Gastroesophageal sphincter (tissue), 4 donors: ENCODE measurements around the gene CDC45. TPM values are rescaled to one million over a fixed set of nuclear protein-coding genes. Genes with fewer than 3 reads are reported as not detected.
"Not testable (repeated sequence)": the region's sequence is repeated elsewhere in the genome, so short reads cannot be mapped to it uniquely, and the experiment has no call there.

Source experiments
- ATAC-seq: fragments of 150-250 bp; one replicate; pipeline ENCODE4 v1.9.1; 2016; ENCODE audit warnings: mild to moderate bottlenecking, moderate library complexity
- H3K27ac ChIP-seq, 4 donors: fragments of 200-600 bp; sonication (generic) in 3 of 4; 1 replicate in 3 of 4; 2 replicates in 1 of 4; pipeline ENCODE4 v1.5.1; 2016 to 2019
- H3K27me3 ChIP-seq: fragments of 200-600 bp; sonication (generic); one replicate; pipeline ENCODE4 v1.5.1; 2019
- H3K36me3 ChIP-seq, 2 donors: fragments of 200-600 bp; sonication (generic); one replicate each; pipeline ENCODE4 v1.5.1; 2019; ENCODE audit warnings: control low read depth in 1 of 2
- H3K4me1 ChIP-seq, 3 donors: fragments of 200-600 bp; sonication (generic); 1 replicate in 2 of 3; 2 replicates in 1 of 3; pipeline ENCODE4 v1.5.1; 2016 to 2019; ENCODE audit warnings: control low read depth in 2 of 3
- H3K4me3 ChIP-seq, 2 donors: fragments of 200-600 bp; sonication (generic); one replicate each; pipeline ENCODE4 v1.5.1; 2019; ENCODE audit warnings: mild to moderate bottlenecking in 1 of 2, moderate library complexity in 1 of 2
- H3K9me3 ChIP-seq, 3 donors: fragments of 200-600 bp; sonication (generic); one replicate each; pipeline ENCODE4 v1.5.1; 2017 to 2019; ENCODE audit warnings: control low read depth in 2 of 3
- EP300 ChIP-seq: sonication (generic); formaldehyde crosslinking; IDR thresholded peaks from one replicate; pipeline ENCODE4 v1.6.1; 2017; ENCODE audit warnings: antibody characterized with exemption, mild to moderate bottlenecking
- POLR2A ChIP-seq, 2 donors: fragments of 450-650 bp; IDR thresholded peaks; one replicate each; pipeline ENCODE4 v1.6.1; 2017; ENCODE audit warnings: antibody characterized with exemption in 2 of 2, mild to moderate bottlenecking in 2 of 2, moderate library complexity in 1 of 2
- POLR2AphosphoS5 ChIP-seq: sonication (generic); formaldehyde crosslinking; IDR thresholded peaks from one replicate; pipeline ENCODE4 v1.6.1; 2017; ENCODE audit warnings: antibody characterized with exemption
- WGBS, 2 donors: methylation state at CpG; one replicate each; pipeline ENCODE4 v1.1.5; 2018; ENCODE audit warnings: low coverage in 1 of 2; 5-methylcytosine and 5-hydroxymethylcytosine counted together
- total RNA-seq, 4 donors: library from RNA; depleted of rRNA; stranded (reverse); fragments of >200 nt; gene quantifications; one replicate each; pipeline ENCODE4 v1.1.0, GENCODE V29; 2016
- TF ChIP-seq, protein P1 (sequence below), 4 experiments: fragments of 200-600 bp in 2 of 4; fragments of 450-650 bp in 2 of 4; sonication (generic) in 1 of 4; IDR thresholded peaks; one replicate each; pipeline ENCODE4 v1.5.1; 2017 to 2019; ENCODE audit warnings: antibody characterized with exemption in 4 of 4, mild to moderate bottlenecking in 2 of 4, moderate library complexity in 2 of 4

CDC45 gene
- total RNA-seq, 4 donors from 2014 or later, result 2.1 TPM; not detected in 3

DNA sequence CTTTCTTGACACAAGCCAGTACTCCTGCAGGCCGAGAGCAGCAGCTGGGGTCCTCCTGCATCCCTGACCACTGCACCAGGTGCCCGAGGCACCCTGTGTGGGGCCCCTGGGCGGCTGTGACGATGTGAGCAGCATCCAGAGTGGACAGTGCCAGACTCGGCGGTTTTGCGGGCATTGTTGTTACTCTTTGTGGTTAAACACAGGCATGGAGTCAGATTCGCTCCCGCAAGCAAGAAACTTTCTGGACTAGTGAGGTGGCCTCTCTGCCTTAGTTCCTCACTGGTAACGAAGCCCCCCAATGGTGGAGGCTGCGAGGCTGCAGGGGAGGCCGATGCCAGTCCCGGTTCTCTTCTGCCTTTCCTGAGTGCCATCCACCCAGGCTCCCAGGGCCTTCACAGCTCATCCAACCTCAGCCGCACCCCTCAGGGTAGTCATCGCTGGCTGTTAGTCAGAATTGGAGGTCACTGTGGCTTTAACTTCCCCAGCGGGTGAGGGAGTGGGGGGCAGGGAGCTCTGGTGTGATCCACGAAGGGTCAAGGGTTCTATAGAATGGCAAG lies 48.2 kb downstream of the CDC45 start:
- Histone ChIP-seq H3K9me3 (no peaks in the 10 kb centered on the region), H3K36me3 (no peaks in the 10 kb centered on the region), H3K4me3 (no peak overlapping the region), H3K27ac (no peak overlapping the region), H3K4me1 (peaks cover 0 to 21% (median 0%) of the 10 kb centered on the region in 3 donors), H3K27me3 (peaks cover 71% of the 10 kb centered on the region)
- ATAC-seq, result no peak
- TF ChIP-seq POLR2A (IDR thresholded peaks at IDR 0.05), result no peak
- TF ChIP-seq, protein P1, sequence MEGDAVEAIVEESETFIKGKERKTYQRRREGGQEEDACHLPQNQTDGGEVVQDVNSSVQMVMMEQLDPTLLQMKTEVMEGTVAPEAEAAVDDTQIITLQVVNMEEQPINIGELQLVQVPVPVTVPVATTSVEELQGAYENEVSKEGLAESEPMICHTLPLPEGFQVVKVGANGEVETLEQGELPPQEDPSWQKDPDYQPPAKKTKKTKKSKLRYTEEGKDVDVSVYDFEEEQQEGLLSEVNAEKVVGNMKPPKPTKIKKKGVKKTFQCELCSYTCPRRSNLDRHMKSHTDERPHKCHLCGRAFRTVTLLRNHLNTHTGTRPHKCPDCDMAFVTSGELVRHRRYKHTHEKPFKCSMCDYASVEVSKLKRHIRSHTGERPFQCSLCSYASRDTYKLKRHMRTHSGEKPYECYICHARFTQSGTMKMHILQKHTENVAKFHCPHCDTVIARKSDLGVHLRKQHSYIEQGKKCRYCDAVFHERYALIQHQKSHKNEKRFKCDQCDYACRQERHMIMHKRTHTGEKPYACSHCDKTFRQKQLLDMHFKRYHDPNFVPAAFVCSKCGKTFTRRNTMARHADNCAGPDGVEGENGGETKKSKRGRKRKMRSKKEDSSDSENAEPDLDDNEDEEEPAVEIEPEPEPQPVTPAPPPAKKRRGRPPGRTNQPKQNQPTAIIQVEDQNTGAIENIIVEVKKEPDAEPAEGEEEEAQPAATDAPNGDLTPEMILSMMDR (IDR thresholded peaks at IDR 0.05), result no peak
- no peak for TF ChIP-seq EP300
- WGBS, 2 donors, result 100% methylated on average over 1 of the region's 17 CpGs; no CpG with 5 or more reads in 1 of the 2 donors

DNA sequence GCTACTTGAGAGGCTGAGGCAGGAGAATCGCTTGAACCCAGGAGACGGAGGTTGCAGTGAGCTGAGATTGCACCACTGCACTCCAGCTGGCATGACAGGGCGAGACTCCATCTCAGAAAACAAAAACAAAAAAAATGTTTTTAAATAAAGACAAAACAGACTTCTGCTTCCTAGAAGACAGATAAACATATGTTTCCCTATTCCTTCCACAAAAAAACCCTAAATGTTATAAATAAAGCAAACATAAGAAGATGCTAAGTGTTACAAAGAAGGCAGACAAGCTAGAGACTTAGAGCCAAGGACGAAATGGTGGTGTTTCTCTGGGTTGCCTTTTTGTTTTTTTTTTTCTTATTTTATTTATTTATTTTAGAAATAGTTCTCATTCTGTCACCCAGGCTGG lies 50.1 kb downstream of the CDC45 start:
- WGBS, 2 donors, result 69 to 71% methylated on average over 3 to 4 of the region's 4 CpGs
- Histone ChIP-seq H3K4me1 (peaks cover 0 to 2% (median 0%) of the 10 kb centered on the region in 3 donors), H3K27me3 (peaks cover 58% of the 10 kb centered on the region), H3K9me3 (no peaks in the 10 kb centered on the region), H3K36me3 (no peaks in the 10 kb centered on the region), H3K27ac (no peak overlapping the region), H3K4me3 (no peak overlapping the region)
- ATAC-seq, result no peak
- TF ChIP-seq POLR2A (IDR thresholded peaks at IDR 0.05) (no peak), EP300 (no peak), POLR2AphosphoS5 (no peak)
- TF ChIP-seq, protein P1 (IDR thresholded peaks at IDR 0.05), result no peak

DNA sequence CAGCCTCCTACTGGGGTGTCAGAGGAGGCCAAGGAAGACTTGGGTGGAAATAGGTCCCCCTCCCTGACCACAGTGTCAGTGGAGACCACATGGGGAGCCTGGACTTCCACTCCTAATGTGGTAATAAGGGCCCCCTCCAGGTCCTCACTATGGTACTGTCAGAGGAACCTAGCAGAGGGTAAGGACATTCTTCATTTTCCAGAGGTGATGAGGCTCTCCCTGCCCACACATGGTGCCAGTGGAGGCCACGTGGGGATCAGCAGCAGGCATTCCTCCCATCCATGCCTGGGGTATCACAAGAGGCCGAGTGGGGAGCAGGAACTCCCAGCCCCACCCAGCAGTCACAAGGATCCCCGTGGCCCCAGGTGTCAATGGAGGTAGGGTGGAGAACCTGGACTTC lies 51.0 kb downstream of the CDC45 start:
- ATAC-seq, result no peak
- WGBS, 2 donors, result 80% methylated on average over 1 of the region's 3 CpGs; no CpG with 5 or more reads in 1 of the 2 donors
- Histone ChIP-seq H3K36me3 (no peaks in the 10 kb centered on the region), H3K4me3 (no peak overlapping the region), H3K4me1 (no peaks in the 10 kb centered on the region), H3K9me3 (no peaks in the 10 kb centered on the region), H3K27me3 (peaks cover 51% of the 10 kb centered on the region), H3K27ac (no peak overlapping the region)
- TF ChIP-seq, protein P1 (IDR thresholded peaks at IDR 0.05), result no peak
- TF ChIP-seq POLR2AphosphoS5 (no peak), EP300 (no peak), POLR2A (IDR thresholded peaks at IDR 0.05) (no peak)

DNA sequence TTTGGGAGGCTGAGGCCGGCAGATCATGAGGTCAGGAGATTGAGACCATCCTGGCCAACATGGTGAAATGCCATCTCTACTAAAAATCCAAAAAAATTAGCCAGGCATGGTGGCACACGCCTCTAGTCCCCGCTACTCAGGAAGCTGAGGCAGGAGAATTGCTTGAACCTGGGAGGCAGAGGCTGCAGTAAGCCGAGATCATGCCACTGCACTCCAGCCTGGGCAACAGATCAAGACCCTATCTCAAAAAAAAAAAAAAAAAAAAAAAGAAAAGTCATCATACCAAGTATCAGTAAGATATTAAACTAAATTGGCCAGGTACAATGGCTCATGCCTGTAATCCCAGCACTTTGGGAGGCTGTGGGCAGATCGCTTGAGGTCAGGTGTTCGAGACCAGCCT lies 51.6 kb downstream of the CDC45 start:
- H3K36me3 ChIP-seq, H3K4me3 ChIP-seq, H3K9me3 ChIP-seq, H3K4me1 ChIP-seq, H3K27ac ChIP-seq, ATAC-seq: not testable (repeated sequence)
- peaks cover 46% of the 10 kb centered on the region for H3K27me3 ChIP-seq
- WGBS, 2 donors, result 90 to 100% methylated on average over 2 to 3 of the region's 6 CpGs

DNA sequence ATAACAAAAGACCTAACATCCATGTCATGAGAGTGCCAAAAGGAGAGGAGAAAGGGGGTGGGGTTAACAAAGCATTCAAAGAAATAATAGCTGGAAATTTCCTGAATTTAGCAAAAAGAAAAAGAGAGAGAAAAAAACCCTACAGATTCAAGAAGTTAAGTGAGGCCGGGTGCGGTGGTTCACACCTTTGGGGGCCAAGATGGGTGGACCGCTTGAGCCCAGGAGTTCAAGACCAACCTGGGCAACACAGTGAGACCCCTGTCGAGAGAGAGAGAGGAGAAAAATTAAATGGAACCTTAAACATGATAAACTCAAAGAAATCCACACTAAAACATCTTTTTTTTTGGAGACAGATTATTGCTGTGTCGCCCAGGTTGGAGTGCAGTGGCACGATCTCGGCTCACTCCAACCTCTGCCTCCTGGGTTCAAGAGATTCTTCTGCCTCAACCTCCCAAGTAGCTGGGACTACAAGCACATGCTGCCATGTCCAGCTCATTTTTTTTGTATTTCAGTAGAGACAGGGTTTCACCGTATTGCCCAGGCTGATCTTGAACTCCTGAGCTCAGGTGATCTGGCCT lies 53.4 kb downstream of the CDC45 start:
- WGBS, 2 donors, result 87 to 97% methylated on average over 5 to 8 of the region's 8 CpGs
- H3K27me3 ChIP-seq, result peaks cover 36% of the 10 kb centered on the region

More for the DNA sequence above, 53.4 kb downstream of the CDC45 start:
- H3K4me3 ChIP-seq, result no peak overlapping the region
- no peak overlapping the region for H3K27ac ChIP-seq
- no peaks in the 10 kb centered on the region for H3K4me1 ChIP-seq
- H3K36me3 ChIP-seq, result no peaks in the 10 kb centered on the region
- no peak for ATAC-seq
- H3K9me3 ChIP-seq, result no peaks in the 10 kb centered on the region
- no peak for TF ChIP-seq POLR2A (IDR thresholded peaks at IDR 0.05)
- TF ChIP-seq, protein P1 (IDR thresholded peaks at IDR 0.05), result no peak
- TF ChIP-seq POLR2AphosphoS5, result no peak
- TF ChIP-seq EP300, result no peak
